ENCODE measurements around the gene KIAA0930.

The KIAA0930 gene

DNA sequence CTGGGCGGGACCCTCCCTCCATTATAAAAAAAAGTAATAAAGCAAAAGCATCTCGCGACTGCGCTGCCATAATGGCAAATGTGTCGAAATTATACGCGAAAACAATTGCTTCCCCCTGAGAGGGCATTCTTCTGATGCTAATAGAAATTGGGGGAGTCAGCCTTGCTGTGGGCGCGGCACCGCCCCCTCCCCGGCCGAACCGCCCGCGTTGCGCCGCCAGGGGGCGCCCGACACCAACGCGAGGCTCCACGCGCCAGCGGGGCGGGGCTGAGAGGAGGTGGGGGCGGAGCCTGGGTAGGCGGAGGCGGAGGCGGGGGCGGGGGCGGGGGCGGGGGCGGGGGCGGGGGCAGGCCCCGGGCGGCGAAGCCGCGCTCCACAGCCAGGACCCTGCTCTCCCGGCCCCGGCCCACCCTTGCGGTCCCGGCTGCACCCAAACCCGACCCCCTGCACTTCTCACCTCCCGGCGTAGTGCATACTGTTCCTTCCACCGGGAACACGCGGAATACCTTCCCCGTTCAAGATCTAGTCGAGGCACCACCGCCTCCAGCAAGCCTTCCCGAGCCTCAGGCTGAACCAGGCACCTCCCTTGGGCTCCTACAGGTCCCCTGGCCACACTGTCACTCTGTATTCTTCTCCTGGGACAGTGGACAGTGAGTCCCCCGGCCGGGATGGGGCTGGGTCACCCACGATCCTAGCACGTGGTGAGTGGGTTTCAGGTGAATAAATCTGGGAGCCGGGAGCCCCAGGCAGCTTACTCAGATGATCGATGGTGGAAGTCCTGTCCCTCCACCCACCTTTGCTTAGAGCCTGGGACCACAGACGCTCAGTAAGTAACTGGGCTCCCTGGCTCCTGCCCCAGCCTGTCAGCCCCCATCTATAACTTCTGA lies 28.5 kb upstream of the KIAA0930 start:
- TF ChIP-seq, protein P1, sequence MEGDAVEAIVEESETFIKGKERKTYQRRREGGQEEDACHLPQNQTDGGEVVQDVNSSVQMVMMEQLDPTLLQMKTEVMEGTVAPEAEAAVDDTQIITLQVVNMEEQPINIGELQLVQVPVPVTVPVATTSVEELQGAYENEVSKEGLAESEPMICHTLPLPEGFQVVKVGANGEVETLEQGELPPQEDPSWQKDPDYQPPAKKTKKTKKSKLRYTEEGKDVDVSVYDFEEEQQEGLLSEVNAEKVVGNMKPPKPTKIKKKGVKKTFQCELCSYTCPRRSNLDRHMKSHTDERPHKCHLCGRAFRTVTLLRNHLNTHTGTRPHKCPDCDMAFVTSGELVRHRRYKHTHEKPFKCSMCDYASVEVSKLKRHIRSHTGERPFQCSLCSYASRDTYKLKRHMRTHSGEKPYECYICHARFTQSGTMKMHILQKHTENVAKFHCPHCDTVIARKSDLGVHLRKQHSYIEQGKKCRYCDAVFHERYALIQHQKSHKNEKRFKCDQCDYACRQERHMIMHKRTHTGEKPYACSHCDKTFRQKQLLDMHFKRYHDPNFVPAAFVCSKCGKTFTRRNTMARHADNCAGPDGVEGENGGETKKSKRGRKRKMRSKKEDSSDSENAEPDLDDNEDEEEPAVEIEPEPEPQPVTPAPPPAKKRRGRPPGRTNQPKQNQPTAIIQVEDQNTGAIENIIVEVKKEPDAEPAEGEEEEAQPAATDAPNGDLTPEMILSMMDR (conservative IDR thresholded peaks at IDR 0.05; ENCODE audit: low read length), result peak; percentile 41
- DNase-seq (ENCODE audit: low read depth), result peak; percentile 55

DNA sequence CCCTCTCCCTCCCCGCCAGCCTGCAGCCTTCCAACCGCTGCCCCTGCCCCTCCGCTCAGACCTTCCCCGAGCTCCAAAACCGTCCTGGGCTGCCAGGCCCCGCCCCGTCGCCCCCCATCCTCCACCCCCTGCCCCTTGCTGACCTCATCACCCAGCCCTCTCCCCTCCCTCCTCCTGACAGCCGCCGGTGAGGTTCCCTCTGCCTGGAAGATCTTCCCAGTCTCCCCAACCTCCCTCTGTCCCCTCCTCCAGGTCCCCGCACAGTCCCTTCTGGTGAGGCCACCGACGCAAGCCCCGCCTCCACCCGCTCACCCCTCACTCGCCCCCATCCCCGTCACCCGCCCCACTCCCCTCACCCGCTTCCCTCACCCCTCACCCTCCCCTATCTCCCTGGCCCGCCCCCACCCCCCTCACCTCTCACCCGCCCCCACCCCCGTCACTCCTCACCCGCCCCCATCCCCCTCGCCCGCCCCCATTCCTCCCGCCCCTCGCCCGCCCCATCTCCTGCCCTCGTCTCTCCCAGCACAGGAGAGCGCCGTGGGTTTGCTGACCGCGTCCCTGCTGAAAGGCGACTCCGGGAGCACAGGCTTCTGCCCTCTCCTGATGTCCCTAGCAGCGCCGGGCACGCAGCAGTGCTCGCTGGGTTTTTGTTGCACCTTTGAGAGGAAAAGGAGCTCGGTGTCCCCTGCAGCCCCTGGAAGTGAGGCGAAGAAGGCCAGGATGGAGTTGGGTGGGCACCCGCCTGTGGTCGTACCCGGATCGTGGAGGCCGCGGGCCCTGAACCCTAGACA lies 27.7 kb upstream of the KIAA0930 start:
- TF ChIP-seq, protein P1 (conservative IDR thresholded peaks at IDR 0.05; ENCODE audit: low read length), result no peak
- H3K4me3 ChIP-seq (ENCODE audit: low read length), result peak overlapping the region; percentile 68
- no peak for DNase-seq (ENCODE audit: low read depth)

More for the DNA sequence above, 28.5 kb upstream of the KIAA0930 start:
- peak overlapping the region; percentile 68 for H3K4me3 ChIP-seq (ENCODE audit: low read length)

- no peak for DNase-seq (ENCODE audit: low read depth)
- no peak overlapping the region for H3K4me3 ChIP-seq (ENCODE audit: low read length)
- TF ChIP-seq, protein P1 (conservative IDR thresholded peaks at IDR 0.05; ENCODE audit: low read length), result no peak
Measured at GRCh38 chr22:45265535-45265934, 24.8 kb upstream of the KIAA0930 start.

DNA sequence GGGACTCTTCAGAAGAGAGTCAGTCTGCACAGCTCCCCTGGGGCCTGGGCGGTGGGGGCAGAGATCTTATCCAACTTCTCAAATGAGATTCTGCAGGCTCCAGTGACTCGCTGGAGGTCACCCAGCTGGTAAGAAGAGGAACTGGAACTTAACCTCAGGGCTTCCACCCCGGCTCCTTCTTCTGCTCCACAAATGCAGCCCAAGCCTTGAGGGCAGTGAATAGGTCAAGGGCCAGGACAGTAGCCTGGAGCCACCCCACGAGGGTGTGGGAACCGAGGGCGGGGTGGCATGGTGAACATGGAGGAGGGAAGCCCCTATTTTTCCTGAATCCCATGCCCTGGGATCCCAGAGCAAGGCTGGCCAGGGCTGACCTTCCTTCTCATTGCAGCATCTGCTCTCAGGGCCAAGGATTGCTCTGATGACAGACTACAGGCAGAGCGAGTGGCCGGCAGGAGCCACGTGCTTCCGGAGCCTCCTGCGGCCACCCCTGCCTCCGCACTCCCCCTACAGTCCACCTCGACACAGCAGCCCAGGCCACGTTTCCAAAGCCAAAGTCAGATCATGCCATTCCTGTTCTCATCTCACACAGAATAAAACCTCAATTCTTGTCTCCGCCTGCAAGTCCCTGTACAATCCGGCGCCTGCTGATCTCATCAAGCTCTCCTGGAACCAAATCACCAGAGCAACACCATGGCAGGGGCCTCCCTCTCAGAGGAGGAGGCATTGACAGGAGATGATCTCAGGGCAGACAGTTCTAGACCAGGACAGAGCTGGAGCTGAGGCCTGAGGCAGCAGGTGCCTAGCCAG lies 23.0 kb upstream of the KIAA0930 start:
- DNase-seq (ENCODE audit: low read depth), result peak; percentile 87
- TF ChIP-seq, protein P1 (conservative IDR thresholded peaks at IDR 0.05; ENCODE audit: low read length), result peak; percentile 82
- H3K4me3 ChIP-seq (ENCODE audit: low read length), result no peak overlapping the region

DNA sequence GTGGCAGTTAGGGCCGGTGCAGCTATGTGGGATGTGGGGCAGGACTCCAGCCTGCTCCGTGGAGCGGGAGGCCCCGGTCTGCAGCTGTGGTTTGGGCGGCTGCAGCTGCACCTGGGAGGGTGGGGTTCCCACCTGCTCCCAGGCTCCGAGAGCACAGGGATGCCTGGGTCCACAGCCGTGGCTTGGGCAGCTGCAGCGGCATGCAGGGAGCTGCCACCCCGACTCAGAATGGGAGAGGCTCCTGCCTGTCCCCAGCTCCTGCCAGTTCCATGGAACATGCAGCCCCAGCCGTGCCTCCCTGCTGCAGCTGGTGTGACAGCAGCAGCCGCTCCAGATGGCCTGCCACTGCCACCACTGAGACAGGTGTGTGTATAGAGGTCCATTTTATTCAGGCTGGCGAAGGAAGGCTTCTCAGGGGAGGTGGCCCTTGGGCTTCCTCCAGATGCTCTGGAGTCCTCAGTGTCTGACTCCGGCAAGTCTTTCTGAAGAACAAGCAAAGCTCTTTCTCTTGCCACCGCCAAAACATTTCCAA lies 22.3 kb upstream of the KIAA0930 start:
- TF ChIP-seq, protein P1 (conservative IDR thresholded peaks at IDR 0.05; ENCODE audit: low read length), result no peak
- no peak for DNase-seq (ENCODE audit: low read depth)
- no peak overlapping the region for H3K4me3 ChIP-seq (ENCODE audit: low read length)

DNA sequence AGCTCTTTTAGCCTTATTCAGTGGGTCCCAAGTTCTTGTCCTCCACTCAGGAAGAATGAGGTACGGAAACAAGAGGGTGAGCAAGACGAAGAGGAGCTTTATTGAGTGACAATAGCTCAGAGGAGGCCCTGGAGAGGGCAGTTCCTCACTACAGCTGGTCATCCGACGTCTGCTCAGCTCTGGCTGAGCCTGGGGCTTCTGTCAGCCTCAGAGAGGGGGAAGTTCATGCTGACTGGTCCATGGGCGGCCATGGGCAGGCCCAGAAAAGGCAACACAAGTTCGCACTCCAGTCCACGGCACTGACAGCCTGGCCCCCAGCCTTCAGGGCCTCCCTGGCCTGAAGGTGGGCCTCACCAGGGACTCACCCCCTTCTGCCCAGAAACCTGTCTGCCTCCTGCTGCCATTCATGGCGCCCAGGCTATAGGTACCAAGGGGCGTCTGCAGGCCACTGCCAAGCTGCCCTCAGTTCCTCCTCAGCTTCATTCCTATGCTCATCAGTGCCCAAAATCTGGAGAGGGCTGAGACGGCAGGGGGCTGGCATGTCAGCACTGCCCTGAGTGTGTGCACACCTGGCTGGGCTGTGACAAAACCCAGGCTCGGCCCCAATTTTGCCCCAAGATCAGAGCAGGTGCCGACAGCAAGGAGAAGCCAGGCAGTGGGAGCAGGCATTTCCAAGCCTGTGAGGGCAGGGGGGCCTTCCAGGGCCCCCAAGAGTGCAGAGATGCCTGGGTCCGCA lies 21.7 kb upstream of the KIAA0930 start:
- no peak for DNase-seq (ENCODE audit: low read depth)
- no peak overlapping the region for H3K4me3 ChIP-seq (ENCODE audit: low read length)
- TF ChIP-seq, protein P1 (conservative IDR thresholded peaks at IDR 0.05; ENCODE audit: low read length), result no peak

All from AG10803 (cell line).